Stimulated activated CD8-positive, alpha-beta memory T cell treated with anti-CD3 and anti-CD28 coated beads, Interleukin-4, amount 100 ng/mL, for 4 hours (primary cell): ENCODE measurements around the gene METTL24.

Source experiments
- DNase-seq, 2 donors: peaks; one replicate each; pipeline ENCODE4 v3.0.0-alpha.2; 2020; ENCODE audit warnings: low read depth in 2 of 2, low spot score in 1 of 2

METTL24 gene

GRCh38 chr6:110201151-110201884 is 156.8 kb downstream of the METTL24 start:
- DNase-seq: no peak

GRCh38 chr6:110198561-110198960 is 159.6 kb downstream of the METTL24 start:
- no peak for DNase-seq

- no peak for DNase-seq
These were observed 161.3 kb downstream of the METTL24 start for GRCh38 chr6:110196874-110197273.

- DNase-seq: no peak
These were observed 162.5 kb downstream of the METTL24 start for GRCh38 chr6:110195639-110196038.
